Hematopoietic multipotent progenitor cell treated with erythropoietin and hydrocortisone succinate and interleukin-3 and kit ligand, for 6 days (in vitro differentiated cells): Measurements from ENCODE around the gene SNAPC4.
A peak's percentile ranks its signal among the peaks of the same experiment; 100 is the strongest.
"Not testable (repeated sequence)": the region's sequence is repeated elsewhere in the genome, so short reads cannot be mapped to it uniquely, and the experiment has no call there.

ENCODE experiments used
- DNase-seq: peaks from one replicate; pipeline ENCODE4 v3.0.0-alpha.2; 2015

Gene SNAPC4

DNA sequence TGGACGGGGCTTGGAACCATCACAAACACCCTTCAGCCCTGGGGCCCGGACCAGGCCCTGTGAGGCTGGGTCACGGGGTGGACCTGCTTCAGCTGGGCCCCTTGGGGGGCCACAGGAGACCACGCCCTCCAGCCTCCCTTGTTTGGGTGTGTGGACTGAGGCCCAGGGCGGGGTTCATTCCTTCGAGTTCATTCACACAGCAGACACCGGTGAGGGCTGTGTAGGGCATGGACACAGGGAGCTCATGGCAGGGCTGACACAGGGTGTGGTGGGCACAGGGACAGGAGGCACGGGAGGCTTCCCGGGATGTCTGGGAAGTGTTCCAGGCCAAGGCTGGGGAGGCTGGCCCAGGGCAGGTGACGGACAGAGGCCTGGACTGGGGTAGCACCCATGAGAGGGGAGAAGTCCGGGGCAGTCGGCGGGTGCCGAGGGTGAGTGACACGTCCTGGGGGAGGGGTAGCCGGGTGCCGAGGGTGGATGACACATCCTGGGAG, 45.3 kb downstream of the SNAPC4 start:
- peak; percentile 26 for DNase-seq

DNA sequence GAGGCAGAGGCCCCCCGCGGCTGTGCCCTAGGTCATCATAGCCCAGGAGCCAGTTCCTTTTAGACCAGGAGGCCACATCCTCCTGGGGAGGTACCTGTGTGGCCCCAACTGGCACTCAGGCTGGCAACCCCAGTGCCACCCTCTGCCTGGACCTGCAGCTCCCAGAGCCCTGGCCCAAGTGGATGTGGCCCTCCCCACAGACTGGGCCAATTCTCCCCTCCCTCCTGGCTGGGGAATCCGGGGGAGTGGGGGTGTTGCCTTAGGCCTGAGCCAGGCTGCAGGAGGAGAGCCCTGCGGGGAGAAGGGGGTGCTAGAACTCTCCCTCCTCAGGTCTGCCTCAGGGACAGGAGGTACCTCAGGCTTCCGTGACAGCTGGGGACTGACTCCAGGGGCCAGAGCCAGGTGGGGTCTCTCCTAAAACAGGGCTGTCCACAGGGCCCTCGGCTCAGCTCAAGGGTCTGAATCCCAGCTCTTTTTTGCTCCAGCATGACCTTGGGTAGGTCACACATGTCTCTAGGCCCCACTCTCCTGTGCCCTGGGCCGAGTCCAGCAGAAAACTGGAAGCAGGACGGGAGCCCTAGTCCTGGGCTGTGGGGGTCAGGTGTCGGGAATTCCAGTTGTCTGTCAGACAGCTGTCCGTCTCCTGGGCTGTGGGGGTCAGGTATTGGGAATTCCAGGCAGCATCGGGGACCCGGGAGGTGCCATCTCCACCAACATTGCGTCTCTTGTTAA, 46.0 kb downstream of the SNAPC4 start:
- DNase-seq, result no peak

GRCh38 chr9:136353088-136353487, 46.9 kb downstream of the SNAPC4 start:
- no peak for DNase-seq

DNA sequence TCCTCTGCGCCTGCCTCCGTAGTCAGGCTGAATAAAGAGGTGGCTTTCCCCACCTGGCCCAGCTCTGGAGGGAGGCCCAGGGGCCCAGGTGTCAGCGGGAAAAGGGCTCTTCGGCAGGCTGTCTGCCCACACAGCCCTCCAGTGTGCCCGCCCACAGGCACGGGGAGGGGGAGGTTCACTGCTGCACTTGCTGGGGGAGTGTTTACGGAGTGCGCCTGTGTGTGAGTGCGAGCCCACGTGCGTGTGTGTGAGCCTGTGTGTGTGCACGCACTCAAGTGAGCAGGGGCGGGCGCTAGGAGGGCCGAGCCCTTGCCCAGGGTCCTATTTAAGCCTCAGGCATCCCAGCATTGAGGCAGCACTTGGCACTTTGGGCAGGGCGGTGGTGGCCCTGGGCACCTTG, 47.3 kb downstream of the SNAPC4 start:
- DNase-seq, result no peak

GRCh38 chr9:136351868-136352267, 48.1 kb downstream of the SNAPC4 start:
- not testable (repeated sequence) for DNase-seq

DNA sequence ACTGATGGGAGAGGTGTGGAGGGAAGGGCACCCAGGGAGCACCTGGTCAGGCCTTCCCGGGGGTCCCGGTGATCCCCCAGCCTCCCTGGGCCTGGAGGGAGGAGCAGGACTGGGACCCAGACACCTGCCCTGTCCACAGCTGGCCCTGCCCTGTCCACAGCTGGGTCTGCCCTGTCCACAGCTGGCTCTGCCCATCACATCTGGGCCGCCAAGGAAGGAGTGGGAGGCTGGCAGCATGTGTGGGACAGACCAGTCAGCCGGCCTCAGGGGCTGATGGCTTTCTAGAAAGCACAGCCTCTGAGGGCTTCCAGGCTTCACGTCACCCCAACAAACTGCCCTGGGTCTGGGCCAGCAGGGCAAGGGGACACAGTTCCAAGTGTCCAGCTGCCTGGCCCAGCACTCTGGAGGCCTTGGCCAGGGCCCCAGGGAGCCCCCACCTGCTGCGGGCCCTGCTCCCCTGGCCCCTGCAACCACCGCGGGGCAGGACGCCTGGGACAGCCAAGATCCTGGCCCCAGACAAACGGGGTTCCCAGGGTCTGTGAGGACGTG, 48.6 kb downstream of the SNAPC4 start:
- no peak for DNase-seq
